WTC11 (cell line): ENCODE data around the gene CFL1. TPM values are rescaled to one million over a fixed set of nuclear protein-coding genes. Genes with fewer than 3 reads are reported as not detected.

Experiments
- ATAC-seq: fragments of 200-7000 bp; cut with Tn5 transposase; 2 replicates; pipeline ENCODE4 v1.10.0; 2021; ENCODE audit warnings: mild to moderate bottlenecking, moderate library complexity
- CTCF ChIA-PET: fragments of 300-600 bp; sonication (Branson Sonifier 250); formaldehyde crosslinking; loops from one replicate; lab custom pipeline; 2021; ENCODE audit warnings: antibody characterized with exemption; lab: Charles Lee
- POLR2A ChIA-PET: fragments of 350-600 bp; sonication (Branson Sonifier 250); formaldehyde crosslinking; loops from one replicate; lab custom pipeline; 2021; ENCODE audit warnings: antibody characterized with exemption; lab: Charles Lee
- DNase-seq: peaks from one replicate; pipeline ENCODE4 v3.0.0; 2021; ENCODE audit warnings: low spot score
- H3K27ac Mint-ChIP-seq: 2 replicates; pipeline ENCODE4 v1.8.0; 2021; ENCODE audit warnings: mixed read lengths
- H3K27me3 Mint-ChIP-seq: 2 replicates; pipeline ENCODE4 v1.8.0; 2021; ENCODE audit warnings: low read depth, mild to moderate bottlenecking, moderate library complexity, mixed read lengths
- H3K36me3 Mint-ChIP-seq: 2 replicates; pipeline ENCODE4 v1.8.0; 2021; ENCODE audit warnings: mixed read lengths
- H3K4me1 Mint-ChIP-seq: 2 replicates; pipeline ENCODE4 v1.8.0; 2022; ENCODE audit warnings: mixed read lengths
- H3K4me3 Mint-ChIP-seq: 2 replicates; pipeline ENCODE4 v1.8.0; 2021; ENCODE audit warnings: mild to moderate bottlenecking, moderate library complexity, mixed read lengths
- H3K9me3 Mint-ChIP-seq: 2 replicates; pipeline ENCODE4 v1.8.0; 2021; ENCODE audit warnings: mixed read lengths
- ATF1 ChIP-seq: sonication (generic); formaldehyde crosslinking; IDR thresholded peaks from 2 replicates; pipeline ENCODE4 v1.8.1; 2023; ENCODE audit warnings: mild to moderate bottlenecking, moderate library complexity, missing genetic modification reagents
- CREB1 ChIP-seq: sonication (generic); formaldehyde crosslinking; IDR thresholded peaks from 2 replicates; pipeline ENCODE4 v1.8.0; 2023; ENCODE audit warnings: mild to moderate bottlenecking, missing genetic modification reagents
- CREM ChIP-seq: sonication (generic); formaldehyde crosslinking; IDR thresholded peaks from 2 replicates; pipeline ENCODE4 v1.8.1; 2022; ENCODE audit warnings: mild to moderate bottlenecking, missing genetic modification reagents, moderate library complexity
- GABPB1 ChIP-seq: sonication (generic); formaldehyde crosslinking; IDR thresholded peaks from 2 replicates; pipeline ENCODE4 v1.8.1; 2023; ENCODE audit warnings: mild to moderate bottlenecking, missing genetic modification reagents
- GTF2I ChIP-seq: fragments of 250-450 bp; sonication (Bioruptor Pico); conservative IDR thresholded peaks from 2 replicates; pipeline ENCODE4 v1.4.0; 2021; ENCODE audit warnings: mild to moderate bottlenecking
- JAZF1 ChIP-seq: fragments of 250-450 bp; sonication (Bioruptor Pico); IDR thresholded peaks from 2 replicates; pipeline ENCODE4 v1.9.0; 2021; ENCODE audit warnings: moderate library complexity, mild to moderate bottlenecking, inconsistent platforms
- MYBL2 ChIP-seq: sonication (generic); formaldehyde crosslinking; IDR thresholded peaks from 2 replicates; pipeline ENCODE4 v1.8.1; 2023; ENCODE audit warnings: mild to moderate bottlenecking, moderate library complexity, missing genetic modification reagents
- NFYB ChIP-seq: sonication (generic); formaldehyde crosslinking; conservative IDR thresholded peaks from 2 replicates; pipeline ENCODE4 v1.8.0; 2022; ENCODE audit warnings: low read depth, missing genetic modification reagents
- RORB ChIP-seq: fragments of 250-450 bp; sonication (Bioruptor Pico); IDR thresholded peaks from 2 replicates; pipeline ENCODE4 v1.9.0; 2021; ENCODE audit warnings: mild to moderate bottlenecking
- SMAD4 ChIP-seq: sonication (generic); formaldehyde crosslinking; IDR thresholded peaks from 2 replicates; pipeline ENCODE4 v1.8.0; 2022; ENCODE audit warnings: mild to moderate bottlenecking, missing genetic modification reagents
- SP1 ChIP-seq: sonication (generic); formaldehyde crosslinking; conservative IDR thresholded peaks from 2 replicates; pipeline ENCODE4 v1.8.1; 2022; ENCODE audit warnings: missing genetic modification reagents
- TEAD4 ChIP-seq: sonication (generic); formaldehyde crosslinking; IDR thresholded peaks from 2 replicates; pipeline ENCODE4 v1.8.0; 2022; ENCODE audit warnings: mild to moderate bottlenecking, missing genetic modification reagents
- ZMAT4 ChIP-seq: fragments of 250-450 bp; sonication (Bioruptor Pico); IDR thresholded peaks from 2 replicates; pipeline ENCODE4 v1.9.0; 2021; ENCODE audit warnings: mild to moderate bottlenecking
- ZNF138 ChIP-seq: sonication (generic); formaldehyde crosslinking; conservative IDR thresholded peaks from 2 replicates; pipeline ENCODE4 v1.8.1; 2022; ENCODE audit warnings: mild to moderate bottlenecking, moderate library complexity, missing genetic modification reagents
- total RNA-seq: library from RNA; stranded (reverse); gene quantifications from 3 replicates; pipeline ENCODE4 v1.2.3, GENCODE V29; 2021
- TF ChIP-seq, protein P1 (sequence below): sonication (generic); formaldehyde crosslinking; IDR thresholded peaks from 2 replicates; pipeline ENCODE4 v1.8.0; 2022; ENCODE audit warnings: mild to moderate bottlenecking, missing genetic modification reagents
- TF ChIP-seq, protein P2 (sequence below): sonication (generic); formaldehyde crosslinking; IDR thresholded peaks from 2 replicates; pipeline ENCODE4 v1.8.1; 2023; ENCODE audit warnings: mild to moderate bottlenecking, moderate library complexity, missing genetic modification reagents

CFL1 gene
- total RNA-seq, 1 experiment from 2014 or later: 1,073 TPM

- Mint-ChIP-seq H3K27me3 (no peaks in the 10 kb centered on the region; the same call in 1 of the 2 replicates), H3K4me1 (peaks cover 4% of the 10 kb centered on the region), H3K4me3 (no peak overlapping the region), H3K36me3 (no peaks in the 10 kb centered on the region), H3K27ac (no peak overlapping the region), H3K9me3 (no peaks in the 10 kb centered on the region)
- ChIA-PET CTCF (interaction anchor here (11.3 kb wide), 1 partner anchor 29 kb away, joined by 130 read pairs; the partner anchor contains the start of gene AP5B1), POLR2A (no interaction called here)
- no peak for ATAC-seq
- no peak for DNase-seq
- no peak for TF ChIP-seq ATF1 (CRISPR knock-in tag)
- no peak for TF ChIP-seq ZNF138 (CRISPR knock-in tag)
- TF ChIP-seq ZMAT4: no peak
Measured at GRCh38 chr11:65808744-65809341, 49.1 kb downstream of the CFL1 start.

- CTCF ChIA-PET: interaction anchor here (0.8 to 11.3 kb wide), 4 partner anchors 16 to 53 kb away, joined by 3 to 130 read pairs (median 4); partner anchors contain the start of gene AP5B1
- ATAC-seq (no peak), DNase-seq (no peak)
- Mint-ChIP-seq H3K9me3 (no peaks in the 10 kb centered on the region), H3K4me3 (no peak overlapping the region), H3K27ac (no peak overlapping the region), H3K4me1 (peaks cover 7% of the 10 kb centered on the region), H3K36me3 (no peaks in the 10 kb centered on the region), H3K27me3 (no peaks in the 10 kb centered on the region; the same call in 1 of the 2 replicates)
- TF ChIP-seq GABPB1 (no peak), MYBL2 (CRISPR knock-in tag) (no peak), NFYB (CRISPR knock-in tag) (no peak), SP1 (CRISPR knock-in tag) (no peak), RORB (CRISPR knock-in tag) (no peak), SMAD4 (CRISPR knock-in tag) (no peak), GTF2I (CRISPR knock-in tag) (no peak), TEAD4 (CRISPR knock-in tag) (no peak), CREM (CRISPR knock-in tag) (no peak), CREB1 (CRISPR knock-in tag) (no peak), JAZF1 (CRISPR knock-in tag) (no peak)
- TF ChIP-seq, protein P1, sequence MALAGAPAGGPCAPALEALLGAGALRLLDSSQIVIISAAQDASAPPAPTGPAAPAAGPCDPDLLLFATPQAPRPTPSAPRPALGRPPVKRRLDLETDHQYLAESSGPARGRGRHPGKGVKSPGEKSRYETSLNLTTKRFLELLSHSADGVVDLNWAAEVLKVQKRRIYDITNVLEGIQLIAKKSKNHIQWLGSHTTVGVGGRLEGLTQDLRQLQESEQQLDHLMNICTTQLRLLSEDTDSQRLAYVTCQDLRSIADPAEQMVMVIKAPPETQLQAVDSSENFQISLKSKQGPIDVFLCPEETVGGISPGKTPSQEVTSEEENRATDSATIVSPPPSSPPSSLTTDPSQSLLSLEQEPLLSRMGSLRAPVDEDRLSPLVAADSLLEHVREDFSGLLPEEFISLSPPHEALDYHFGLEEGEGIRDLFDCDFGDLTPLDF (CRISPR knock-in tag): no peak
- TF ChIP-seq, protein P2, sequence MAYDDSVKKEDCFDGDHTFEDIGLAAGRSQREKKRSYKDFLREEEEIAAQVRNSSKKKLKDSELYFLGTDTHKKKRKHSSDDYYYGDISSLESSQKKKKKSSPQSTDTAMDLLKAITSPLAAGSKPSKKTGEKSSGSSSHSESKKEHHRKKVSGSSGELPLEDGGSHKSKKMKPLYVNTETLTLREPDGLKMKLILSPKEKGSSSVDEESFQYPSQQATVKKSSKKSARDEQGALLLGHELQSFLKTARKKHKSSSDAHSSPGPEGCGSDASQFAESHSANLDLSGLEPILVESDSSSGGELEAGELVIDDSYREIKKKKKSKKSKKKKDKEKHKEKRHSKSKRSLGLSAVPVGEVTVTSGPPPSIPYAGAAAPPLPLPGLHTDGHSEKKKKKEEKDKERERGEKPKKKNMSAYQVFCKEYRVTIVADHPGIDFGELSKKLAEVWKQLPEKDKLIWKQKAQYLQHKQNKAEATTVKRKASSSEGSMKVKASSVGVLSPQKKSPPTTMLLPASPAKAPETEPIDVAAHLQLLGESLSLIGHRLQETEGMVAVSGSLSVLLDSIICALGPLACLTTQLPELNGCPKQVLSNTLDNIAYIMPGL (CRISPR knock-in tag): no peak
- POLR2A ChIA-PET: interaction anchor here (1.4 kb wide), 1 partner anchor 9 kb away, joined by 3 read pairs; no protein-coding TSS in a partner anchor
Measured at GRCh38 chr11:65806979-65807378, 51.0 kb downstream of the CFL1 start.

Other genes with a start within 250 kb of the CFL1 start
- 46.1 to 56.1 TPM (median 52.8 TPM) in 3 replicates for gene MAP3K11, start 244.0 kb downstream of the CFL1 start, total RNA-seq
- gene PCNX3, start 242.4 kb downstream of the CFL1 start, total RNA-seq: 44.6 to 51.6 TPM (median 45.8 TPM) in 3 replicates
- gene SIPA1, start 220.1 kb downstream of the CFL1 start, total RNA-seq: 63.3 to 71.7 TPM (median 65.4 TPM) in 3 replicates
- gene RELA, start 195.3 kb downstream of the CFL1 start, total RNA-seq: 26.3 to 35.1 TPM (median 29.0 TPM) in 3 replicates
- 44.9 to 56.6 TPM (median 46.0 TPM) in 3 replicates for gene KAT5, start 145.9 kb downstream of the CFL1 start, total RNA-seq
- 42.1 to 53.0 TPM (median 52.2 TPM) in 3 replicates for gene RNASEH2C, start 137.4 kb downstream of the CFL1 start, total RNA-seq
- 16.5 to 17.7 TPM (median 17.2 TPM) in 3 replicates for gene AP5B1, start 77.2 kb downstream of the CFL1 start, total RNA-seq
- gene OVOL1, start 71.1 kb downstream of the CFL1 start, total RNA-seq: 6.8 to 7.7 TPM (median 7.7 TPM) in 3 replicates
- gene SNX32, start 24.2 kb downstream of the CFL1 start, total RNA-seq: 2.2 to 3.4 TPM (median 2.9 TPM) in 3 replicates
- 44.9 to 45.9 TPM (median 45.1 TPM) in 3 replicates for gene MUS81, start 2.3 kb upstream of the CFL1 start, total RNA-seq
- gene EFEMP2, start 14.6 kb upstream of the CFL1 start, total RNA-seq: 14.2 to 17.9 TPM (median 17.8 TPM) in 3 replicates
- gene CTSW, start 21.7 kb upstream of the CFL1 start, total RNA-seq: 0.18 TPM in 1 of 3 replicates, not detected in the others
- gene FIBP, start 30.3 kb upstream of the CFL1 start, total RNA-seq: 91.6 to 93.1 TPM (median 92.2 TPM) in 3 replicates
- gene CCDC85B, start 32.5 kb upstream of the CFL1 start, total RNA-seq: 52.7 to 55.3 TPM (median 53.0 TPM) in 3 replicates
- gene FOSL1, start 42.2 kb upstream of the CFL1 start, total RNA-seq: 16.3 to 20.5 TPM (median 17.1 TPM) in 3 replicates
- gene C11orf68, start 60.9 kb upstream of the CFL1 start, total RNA-seq: 28.5 to 31.9 TPM (median 30.6 TPM) in 3 replicates
- gene DRAP1, start 61.2 kb upstream of the CFL1 start, total RNA-seq: 111 to 129 TPM (median 114 TPM) in 3 replicates
- 3.4 to 4.5 TPM (median 4.1 TPM) in 3 replicates for gene TSGA10IP, start 87.3 kb upstream of the CFL1 start, total RNA-seq
- gene SART1, start 103.6 kb upstream of the CFL1 start, total RNA-seq: 52.3 to 57.0 TPM (median 52.5 TPM) in 3 replicates
- 29.7 to 37.6 TPM (median 32.6 TPM) in 3 replicates for gene EIF1AD, start 144.0 kb upstream of the CFL1 start, total RNA-seq
- gene BANF1, start 144.3 kb upstream of the CFL1 start, total RNA-seq: 269 to 314 TPM (median 310 TPM) in 3 replicates
- 0.72 to 2.7 TPM (median 1.9 TPM) in 3 replicates for gene CST6, start 153.8 kb upstream of the CFL1 start, total RNA-seq
- gene CATSPER1, start 168.3 kb upstream of the CFL1 start, total RNA-seq: not detected in 3 replicates
- 21.3 to 22.6 TPM (median 21.6 TPM) in 3 replicates for gene GAL3ST3, start 191.0 kb upstream of the CFL1 start, total RNA-seq
- gene SF3B2, start 194.2 kb upstream of the CFL1 start, total RNA-seq: 235 to 295 TPM (median 251 TPM) in 3 replicates
- 30.1 to 34.8 TPM (median 30.9 TPM) in 3 replicates for gene PACS1, start 212.1 kb upstream of the CFL1 start, total RNA-seq